ENCODE data around the gene FOXN3.

GRCh38 chr14:89288114-89288513 lies 128.9 kb downstream of the FOXN3 start:
- TF ChIP-seq, protein P1, sequence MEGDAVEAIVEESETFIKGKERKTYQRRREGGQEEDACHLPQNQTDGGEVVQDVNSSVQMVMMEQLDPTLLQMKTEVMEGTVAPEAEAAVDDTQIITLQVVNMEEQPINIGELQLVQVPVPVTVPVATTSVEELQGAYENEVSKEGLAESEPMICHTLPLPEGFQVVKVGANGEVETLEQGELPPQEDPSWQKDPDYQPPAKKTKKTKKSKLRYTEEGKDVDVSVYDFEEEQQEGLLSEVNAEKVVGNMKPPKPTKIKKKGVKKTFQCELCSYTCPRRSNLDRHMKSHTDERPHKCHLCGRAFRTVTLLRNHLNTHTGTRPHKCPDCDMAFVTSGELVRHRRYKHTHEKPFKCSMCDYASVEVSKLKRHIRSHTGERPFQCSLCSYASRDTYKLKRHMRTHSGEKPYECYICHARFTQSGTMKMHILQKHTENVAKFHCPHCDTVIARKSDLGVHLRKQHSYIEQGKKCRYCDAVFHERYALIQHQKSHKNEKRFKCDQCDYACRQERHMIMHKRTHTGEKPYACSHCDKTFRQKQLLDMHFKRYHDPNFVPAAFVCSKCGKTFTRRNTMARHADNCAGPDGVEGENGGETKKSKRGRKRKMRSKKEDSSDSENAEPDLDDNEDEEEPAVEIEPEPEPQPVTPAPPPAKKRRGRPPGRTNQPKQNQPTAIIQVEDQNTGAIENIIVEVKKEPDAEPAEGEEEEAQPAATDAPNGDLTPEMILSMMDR (IDR thresholded peaks at IDR 0.05; ENCODE audit: insufficient read depth, low read length), result no peak
- no peak for TF ChIP-seq POLR2AphosphoS5 (IDR thresholded peaks at IDR 0.05; ENCODE audit: low read depth)

Measured in HL-60 (cell line).